DMS53 (cell line): Measurements from ENCODE around the gene DDR2.
"Not testable (repeated sequence)": the region's sequence is repeated elsewhere in the genome, so short reads cannot be mapped to it uniquely, and the experiment has no call there.

Experiments
- DNase-seq: peaks from one replicate; lab custom pipeline; 2025; lab: John Stamatoyannopoulos, UW

Gene DDR2

DNA sequence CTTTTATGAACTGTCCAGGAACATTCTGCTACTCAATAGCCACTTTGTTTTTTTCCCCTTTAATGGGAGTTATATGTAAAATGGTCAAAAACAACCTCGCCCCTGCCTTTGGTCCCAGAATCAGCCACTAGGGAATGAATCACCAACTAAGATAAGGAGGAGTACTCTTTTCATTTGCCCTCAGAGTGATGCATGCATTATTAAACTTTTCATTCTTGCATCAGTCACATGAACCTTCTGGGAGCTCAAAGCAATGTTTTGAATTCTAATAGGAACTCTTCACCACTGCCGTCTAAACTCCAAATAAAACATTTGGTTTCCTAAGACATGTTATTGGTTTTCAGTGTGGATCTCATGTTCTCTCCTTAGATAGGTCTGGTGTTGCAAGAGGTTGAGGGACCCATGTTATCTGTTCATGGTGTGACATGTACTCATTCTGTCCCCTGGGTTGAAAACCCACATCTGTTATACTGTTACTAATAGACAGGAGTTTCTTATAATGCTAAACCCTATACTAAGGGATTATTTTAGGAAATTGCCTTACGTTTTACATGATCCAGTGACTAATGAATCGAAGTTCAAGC lies 140.4 kb downstream of the DDR2 start:
- DNase-seq: no peak

DNA sequence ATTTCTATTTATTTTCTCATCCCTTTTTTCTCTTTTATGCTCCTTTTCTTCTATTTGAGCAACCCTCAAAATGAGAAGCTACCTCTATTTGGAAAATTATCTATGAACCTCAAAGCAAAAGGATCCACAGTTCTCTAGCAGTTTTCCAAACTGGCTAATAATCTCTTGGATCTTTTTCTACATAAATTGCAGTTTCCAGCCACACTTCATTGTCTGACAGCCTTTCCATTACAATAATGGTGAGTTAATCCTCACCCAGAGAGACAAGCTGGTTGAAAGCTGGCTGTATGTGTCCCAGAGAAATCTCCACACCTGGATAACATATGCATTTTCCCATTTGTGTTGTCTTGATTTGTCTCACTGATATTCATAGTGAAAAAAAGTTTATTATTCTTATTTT lies 141.7 kb downstream of the DDR2 start:
- no peak for DNase-seq

DNA sequence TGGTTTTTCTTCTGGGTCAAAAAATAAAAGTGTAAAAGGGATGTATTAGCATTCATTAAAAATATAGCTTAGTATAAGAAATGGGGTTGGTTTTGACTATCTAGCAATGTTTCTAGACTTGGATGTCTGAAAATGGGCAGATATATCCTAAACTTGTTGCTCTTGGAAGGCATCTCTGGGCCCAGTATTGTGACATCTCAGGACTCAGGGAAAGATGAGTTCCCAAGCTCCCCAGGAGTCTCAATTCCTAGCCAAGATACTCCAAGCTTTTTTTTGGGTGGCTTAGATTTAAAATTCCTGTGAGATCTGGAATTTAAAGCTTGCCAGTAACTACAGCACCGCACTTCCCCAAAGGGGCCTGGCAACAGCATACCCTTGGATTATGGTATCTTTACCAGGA lies 146.8 kb downstream of the DDR2 start:
- no peak for DNase-seq

DNA sequence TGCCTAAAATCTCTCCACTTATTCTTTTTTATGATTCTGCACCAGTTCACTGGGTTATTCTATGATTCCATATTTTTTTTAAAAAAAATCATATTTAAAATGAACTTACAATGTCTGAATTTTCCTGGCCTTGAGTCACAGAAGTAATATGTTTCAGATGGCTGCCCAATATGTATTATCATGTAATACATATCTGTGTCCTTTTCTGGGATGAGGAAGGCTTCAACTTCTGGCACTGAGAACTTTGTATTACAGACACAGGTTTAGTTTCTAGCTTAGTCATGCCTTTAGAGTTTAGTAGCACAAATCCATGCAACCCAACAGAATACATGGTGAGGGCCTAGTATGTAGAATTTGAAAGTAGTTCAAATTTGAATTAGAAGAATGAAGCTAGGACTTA lies 150.4 kb downstream of the DDR2 start:
- DNase-seq: no peak

DNA sequence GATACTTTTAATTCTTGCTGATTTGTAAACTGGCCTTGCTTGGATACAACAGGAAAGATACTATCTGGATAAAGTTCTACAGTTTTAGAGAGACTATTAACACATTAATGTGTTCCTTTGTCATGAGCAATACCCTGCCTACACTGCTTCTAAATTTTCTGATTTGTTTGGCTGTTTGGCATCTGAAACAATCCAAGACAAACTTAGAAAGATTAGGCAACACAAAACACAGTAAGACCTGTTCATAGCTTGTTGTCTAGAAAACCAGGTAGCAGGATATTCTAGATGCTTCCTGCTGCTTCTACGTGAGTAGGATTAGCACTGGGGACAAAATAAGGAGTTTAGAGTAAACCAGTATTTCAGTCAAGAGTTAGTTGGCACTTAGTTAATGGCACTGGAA lies 152.7 kb downstream of the DDR2 start:
- not testable (repeated sequence) for DNase-seq

DNA sequence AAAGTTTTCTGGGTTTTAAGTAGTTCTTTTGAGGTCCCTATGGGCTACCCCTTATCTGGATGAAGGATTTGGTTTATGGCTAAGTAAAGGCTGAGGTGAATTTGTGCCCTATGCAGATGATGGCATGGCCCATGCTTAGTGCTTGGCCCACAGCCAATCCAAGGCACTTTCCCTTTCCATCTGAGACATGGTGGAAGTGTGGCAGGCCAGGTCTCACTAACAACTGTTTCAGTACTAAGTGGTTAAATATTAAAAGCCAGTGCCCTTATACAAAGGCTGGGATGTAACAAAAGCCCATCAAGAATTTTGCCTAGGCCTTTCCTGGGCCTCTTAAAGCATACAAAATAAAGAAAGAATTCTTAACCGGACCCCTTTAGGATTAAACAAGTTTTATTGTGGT lies 156.5 kb downstream of the DDR2 start:
- peak; percentile 66 for DNase-seq

DNA sequence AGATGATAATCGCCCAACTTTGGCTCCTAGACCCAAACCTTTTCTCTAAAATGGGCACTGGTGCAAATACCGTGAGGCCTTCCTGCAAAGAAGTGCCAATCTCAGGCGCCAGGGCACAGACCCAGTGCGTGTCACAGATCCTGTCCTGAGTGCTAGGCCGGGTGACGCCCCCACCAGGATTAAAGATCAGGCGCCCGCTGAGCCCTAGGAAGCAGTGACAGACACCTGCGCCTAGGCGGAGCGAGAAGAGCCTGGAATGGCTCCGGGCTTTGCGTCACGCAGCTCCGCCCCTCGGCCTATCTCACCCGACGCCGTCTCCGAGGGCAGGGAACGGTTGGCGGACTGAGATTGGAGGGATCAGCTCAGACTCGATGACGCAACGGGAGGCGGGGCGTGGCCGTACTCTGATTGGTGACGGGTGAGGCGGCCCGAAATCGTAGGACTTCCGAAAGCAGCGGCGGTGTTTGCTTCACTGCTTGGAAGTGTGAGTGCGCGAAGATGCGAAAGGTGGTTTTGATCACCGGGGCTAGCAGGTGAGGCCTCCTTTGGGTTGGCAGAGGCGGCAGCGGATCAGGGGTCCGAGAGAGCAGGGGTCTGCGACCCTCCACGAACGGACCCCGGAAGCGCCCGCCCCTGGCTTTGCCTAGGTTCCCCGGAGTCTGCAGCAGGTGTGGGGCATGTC lies 158.2 kb downstream of the DDR2 start, which contains the start of gene HSD17B7:
HSD17B7 (plus strand) TSS at position 400 of the 682 bp plus-strand sequence; CDS start at position 499, 99 bp downstream.
- peak; percentile 96 for DNase-seq

DNA sequence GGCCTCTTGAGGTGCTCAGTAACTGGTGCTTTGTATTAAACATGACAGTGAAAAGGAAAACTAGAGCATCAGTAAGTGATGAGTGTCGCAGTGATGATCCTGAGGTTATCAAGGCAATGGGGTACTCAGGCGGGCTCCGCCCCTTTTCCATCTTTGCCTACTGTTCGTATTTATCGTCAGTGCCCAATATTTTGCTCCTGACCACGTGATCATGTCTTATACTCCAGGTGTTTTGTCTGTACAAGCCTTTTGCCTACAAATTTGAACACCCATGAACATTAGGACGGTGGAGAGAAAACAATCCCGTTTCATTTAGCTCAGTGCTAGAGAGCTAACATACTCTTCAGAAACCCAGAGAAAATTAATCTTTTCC lies 158.7 kb downstream of the DDR2 start:
- peak; percentile 58 for DNase-seq

DNA sequence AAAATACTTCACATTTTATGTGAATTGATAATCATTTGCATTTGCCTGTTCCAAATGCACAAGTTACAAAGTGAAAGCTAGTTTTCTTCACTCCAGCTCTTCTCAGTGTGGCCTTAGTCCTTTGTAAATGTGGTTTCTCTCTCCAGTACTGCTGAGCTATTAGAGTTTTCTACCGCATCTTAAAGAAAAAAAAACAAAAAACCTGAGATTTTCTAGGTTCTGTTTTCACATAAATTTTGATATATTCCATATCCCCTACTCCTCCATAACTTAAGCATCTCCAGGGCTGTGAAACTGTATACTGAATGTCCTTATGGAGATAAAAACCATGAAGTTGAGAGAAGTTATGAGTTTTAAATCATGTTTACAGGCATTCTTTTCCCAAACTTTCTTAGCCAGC lies 162.0 kb downstream of the DDR2 start:
- DNase-seq: not testable (repeated sequence)

DNA sequence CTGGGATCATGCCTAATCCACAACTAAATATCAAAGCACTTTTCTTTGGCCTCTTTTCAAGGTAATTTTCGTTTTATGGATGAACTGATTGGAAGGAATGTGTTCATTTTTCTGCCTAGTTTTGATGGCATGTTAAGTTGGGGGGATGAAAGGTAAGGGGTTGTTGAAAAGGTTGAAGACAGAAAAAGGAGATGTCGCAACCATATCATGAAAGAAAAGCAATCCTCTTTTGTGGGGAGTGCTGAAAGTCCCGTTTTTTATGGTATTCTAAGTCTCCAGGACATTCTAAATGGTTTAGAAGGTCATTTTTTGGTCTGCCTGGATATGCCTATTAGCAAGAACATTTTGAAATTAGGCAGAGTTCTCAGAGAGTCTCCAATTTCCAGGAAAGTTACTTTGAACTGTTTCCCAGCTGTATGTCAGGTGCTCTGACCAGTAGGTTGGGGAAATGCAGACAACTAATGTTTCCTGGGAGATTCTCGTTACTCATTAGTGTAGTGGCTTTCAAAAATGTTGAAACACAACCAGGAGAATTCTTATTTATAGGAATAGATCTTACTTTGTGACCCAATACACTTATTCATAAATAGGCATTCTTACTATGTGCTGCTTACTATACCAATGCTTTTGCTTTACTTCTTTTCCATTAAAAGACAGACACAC lies 164.5 kb downstream of the DDR2 start:
- DNase-seq: not testable (repeated sequence)

DNA sequence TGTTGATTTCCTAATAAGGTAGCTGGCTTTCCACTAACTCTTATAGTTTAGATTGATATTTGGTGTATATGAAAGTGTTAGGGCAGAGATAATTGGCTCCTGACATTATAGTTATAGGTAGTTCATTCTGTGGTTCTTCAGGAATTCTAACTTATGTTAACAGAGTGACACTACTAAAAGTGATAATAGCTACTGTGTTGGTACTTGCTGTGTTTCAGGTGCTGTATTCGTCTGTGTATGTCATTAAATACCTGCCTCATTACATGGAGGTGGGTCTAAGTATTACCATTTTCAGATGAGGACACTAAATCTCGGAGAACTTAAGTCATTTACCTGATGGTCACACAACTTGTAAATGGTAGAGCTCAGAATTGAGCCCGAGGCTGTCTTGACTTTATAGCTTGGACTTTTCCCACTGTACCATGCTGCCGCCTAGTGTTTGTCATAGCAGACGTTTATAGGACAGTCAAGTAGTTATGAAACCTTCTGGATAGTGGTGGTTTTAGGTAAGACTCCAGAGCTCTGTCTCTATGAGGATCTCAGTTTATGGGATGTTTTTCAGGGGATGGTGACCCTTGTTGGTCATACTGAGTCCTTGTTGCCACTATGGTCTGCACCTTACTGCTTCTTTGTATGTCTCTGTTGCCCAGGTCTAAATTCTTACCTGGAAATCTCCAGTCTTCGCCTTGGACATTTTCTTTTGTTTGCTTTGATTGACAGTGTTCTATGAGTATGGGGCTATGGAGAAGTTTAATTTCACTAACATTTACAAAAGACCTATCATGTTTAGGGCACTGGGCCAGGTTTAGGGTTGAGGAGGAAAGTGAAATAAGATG lies 167.9 kb downstream of the DDR2 start:
- DNase-seq: peak; percentile 84

DNA sequence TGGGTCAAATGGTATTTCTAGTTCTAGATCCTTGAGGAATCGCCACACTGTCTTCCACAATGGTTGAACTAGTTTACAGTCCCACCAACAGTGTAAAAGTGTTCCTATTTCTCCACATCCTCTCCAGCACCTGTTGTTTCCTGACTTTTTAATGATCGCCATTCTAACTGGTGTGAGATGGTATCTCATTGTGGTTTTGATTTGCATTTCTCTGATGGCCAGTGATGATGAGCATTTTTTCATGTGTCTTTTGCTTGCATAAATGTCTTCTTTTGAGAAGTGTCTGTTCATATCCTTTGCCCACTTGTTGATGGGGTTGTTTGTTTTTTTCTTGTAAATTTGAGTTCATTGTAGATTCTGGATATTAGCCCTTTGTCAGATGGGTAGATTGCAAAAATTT lies 175.2 kb downstream of the DDR2 start:
- DNase-seq: not testable (repeated sequence)

DNA sequence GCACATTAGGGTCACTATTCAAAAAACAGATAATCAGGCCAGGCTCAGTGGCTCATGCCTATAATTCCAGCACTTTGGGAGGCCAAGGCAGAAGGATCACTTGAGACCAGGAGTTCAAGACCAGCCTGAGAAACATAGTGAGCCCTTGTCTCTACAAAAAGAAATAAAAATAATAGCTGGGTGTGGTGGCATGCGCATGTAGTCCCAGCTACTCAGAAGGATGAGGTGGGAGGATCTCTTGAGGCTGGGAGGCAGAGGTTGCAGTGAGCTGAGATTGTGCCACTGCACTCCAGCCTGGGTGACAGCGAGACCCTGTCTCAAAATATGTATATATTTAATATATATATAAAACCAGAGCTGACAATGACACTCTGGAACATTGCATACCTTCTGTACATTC lies 180.1 kb downstream of the DDR2 start:
- DNase-seq: not testable (repeated sequence)

DNA sequence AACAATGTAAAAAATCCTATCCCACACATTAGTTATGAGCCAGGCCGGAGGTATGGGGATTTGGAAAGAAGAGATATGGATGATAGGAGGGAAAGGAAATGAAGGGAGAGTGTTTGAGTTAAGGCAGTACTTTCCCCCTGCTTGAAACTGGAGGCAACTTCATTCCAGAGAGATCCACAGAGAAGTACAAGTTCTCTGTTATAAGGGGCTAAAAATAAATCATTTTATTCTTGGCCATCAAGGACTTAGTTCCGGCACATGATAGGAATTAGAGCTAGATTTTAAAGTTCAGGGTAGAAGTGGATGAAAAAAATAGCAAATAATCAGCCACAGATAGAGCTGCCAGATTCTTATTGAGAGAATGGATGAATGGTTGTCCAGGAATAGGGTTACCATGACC lies 185.9 kb downstream of the DDR2 start:
- DNase-seq: not testable (repeated sequence)

DNA sequence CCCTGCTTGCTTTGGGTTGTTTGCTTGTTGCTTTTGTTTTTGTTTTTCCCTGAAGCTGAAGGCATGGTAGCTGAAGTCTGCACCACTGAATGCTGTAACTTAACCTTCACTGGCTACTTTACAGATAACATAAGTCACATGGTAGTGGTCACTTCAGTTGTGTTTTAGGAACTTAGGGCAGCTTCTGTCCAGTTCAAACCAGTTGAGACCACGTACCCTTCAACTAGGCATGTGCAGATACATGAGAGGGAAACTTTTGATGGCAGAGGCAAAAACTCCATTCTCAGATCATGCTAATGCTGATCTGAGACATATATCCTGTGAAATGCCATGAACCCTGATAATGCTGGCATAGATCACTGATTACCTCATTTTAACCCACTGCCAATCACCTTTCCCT lies 186.4 kb downstream of the DDR2 start:
- DNase-seq: not testable (repeated sequence)

DNA sequence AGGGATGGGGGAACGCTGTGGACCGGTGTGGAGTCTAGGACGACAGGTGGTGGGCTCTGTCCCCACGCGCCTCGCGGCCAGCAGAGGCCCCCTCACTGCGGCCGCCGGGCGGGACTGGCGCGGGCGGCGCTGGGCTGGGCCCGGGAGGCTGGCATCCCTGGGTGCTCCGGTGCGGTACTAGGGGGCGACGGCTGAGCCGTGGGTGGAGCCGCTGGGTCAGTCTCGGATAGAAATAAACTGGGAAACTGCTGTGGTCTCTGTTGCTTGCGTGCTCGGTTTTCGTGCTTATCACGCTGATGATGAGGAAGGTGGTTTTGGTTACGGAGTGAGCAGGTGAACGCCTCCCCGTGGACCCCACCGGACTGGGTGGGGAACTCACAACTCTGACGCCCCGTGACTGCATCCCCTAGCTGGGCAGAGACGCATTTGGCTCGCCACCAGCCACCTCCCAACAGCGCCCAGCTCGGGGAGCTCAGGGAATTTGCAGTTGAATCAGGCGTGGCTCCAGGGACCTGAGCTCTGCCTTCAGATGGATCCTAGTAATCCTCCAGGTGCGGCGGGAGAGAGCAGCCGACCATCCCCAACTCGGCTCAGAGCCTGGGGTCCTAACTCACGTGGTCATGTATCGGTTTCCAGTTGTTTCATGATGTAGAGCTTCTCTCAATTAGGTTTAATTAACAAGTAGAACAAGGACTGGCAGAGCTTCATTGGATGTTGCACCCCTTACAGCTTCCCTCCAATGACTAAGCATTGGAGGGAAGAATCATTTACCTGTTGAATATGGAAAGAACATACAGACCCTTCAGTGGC lies 190.3 kb downstream of the DDR2 start:
- DNase-seq: peak; percentile 67

DNA sequence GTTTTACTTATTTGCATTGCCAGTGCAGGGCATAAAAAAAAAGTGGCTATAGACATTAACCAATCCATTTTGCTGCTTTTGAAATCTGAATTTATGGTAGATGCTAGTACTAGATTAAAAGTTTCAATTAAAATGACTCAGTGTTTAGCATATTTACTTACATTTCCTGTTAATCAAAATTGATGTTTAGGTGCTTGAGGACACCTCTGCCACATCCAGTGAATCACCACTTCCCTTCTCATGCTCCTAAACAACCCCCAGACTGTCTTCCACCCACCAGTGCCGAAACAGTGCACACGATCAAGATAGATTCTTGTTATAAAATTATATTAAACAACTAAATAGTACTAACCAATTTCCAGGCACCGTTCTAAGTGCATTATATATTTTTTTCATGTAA lies 191.0 kb downstream of the DDR2 start:
- DNase-seq: peak; percentile 46

DNA sequence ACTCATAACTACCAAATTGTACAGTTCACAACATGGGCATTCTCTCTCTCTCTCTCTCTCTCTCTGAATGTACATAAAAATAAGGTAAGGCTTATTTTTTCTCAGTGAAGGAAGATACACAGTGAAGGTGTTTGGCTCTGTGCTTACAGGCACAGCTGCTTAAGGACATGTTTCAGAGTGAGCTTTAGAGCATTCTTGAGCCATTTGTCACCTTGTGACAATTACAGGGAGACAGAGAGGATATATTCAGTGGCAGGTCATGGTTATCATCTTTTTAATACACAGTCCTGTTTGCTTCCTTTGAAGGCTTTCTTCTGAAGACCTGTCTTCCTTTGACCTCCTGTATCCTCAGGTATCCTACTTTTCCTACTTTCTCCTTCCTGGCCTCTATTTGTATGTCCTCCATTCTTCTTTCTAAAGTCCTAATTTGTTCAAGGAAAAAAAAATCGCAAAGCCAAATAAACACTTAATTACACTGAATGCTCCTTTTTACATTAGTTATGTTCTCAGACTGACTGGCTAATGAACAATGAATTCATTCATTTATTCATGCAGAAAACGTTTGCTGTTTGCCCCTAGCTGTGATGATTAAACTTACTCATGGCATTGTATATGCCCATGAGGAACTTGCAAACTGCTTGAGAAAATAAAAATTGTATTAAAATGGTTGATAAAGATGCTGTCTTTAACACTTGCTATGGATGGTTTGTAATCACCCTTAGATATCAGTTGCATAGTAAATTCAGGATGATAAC lies 191.7 kb downstream of the DDR2 start:
- peak; percentile 15 for DNase-seq

DNA sequence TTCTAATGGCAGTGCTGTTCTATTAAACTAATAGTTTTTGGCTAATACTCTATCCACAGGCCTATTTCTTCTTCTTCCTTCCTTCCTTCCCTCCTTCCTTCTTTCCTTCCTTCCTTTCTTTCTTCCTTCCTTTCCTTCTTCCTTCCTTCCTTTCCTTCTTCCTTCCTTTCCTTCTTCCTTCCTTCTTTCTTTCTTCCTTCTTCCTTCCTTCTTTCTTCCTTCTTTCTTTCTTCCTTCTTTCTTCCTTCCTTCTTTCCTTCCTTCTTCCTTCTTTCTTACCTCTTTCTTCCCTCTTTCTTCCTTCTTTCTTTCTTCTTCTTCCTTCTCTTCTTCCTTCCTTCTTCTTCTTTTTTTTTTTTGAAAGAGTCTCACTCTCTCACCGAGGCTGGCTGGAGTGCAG lies 197.0 kb downstream of the DDR2 start:
- no peak for DNase-seq

DNA sequence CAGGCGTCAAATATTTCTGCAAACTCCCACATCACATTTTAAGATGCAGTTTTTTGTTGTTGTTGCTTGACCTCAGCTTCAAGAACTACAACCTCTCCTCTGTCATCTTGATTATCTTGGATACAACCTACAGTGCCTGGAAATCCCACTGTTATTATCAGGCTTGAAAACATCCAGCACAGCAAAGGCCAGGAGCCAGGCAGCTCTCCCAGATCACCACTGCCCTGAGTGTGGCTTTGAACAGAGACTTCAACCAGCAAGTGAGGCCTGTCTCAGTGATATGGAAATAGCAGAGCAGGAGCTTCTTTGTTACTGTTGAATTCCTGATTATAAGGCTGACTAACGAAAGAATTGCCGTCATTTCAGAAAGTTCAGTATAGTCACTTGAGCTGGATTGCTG lies 200.2 kb downstream of the DDR2 start:
- no peak for DNase-seq
